ENCODE results near the gene METTL22. TPM values are rescaled to one million over a fixed set of nuclear protein-coding genes. Genes with fewer than 3 reads are reported as not detected.

The METTL22 gene
- total and polyA plus RNA-seq, 10 of the 15 experiments (the other 5 are each of a cell fraction or from before 2014, with no cell fraction given) = 6.4 to 34.7 (median 18.8) TPM

DNA sequence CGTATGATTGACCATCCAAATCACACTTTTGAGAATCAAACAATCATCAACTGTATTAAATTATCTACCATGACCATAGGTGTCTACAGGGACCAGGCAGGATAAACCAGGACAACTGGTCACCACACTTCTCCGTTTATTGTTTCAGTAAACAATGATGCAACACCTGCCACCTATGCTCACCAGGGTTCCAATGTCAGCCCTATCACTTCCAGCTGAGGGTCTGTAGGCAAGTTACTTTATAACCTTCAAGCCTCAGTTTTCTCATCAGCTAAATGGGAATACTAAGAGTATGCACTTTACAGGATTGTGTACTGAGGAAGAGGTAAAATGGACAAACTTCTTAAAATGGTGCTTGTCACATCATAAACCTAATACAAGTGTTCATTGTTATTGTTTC is 46.1 kb upstream of the METTL22 start:
- no peak for DNase-seq (ENCODE audit: low read depth, low spot score)
- ChIA-PET POLR2A (no interaction called here), RAD21 (ENCODE audit: unreplicated experiment) (interaction anchor here (1.4 kb wide), 1 partner anchor 433 kb away, joined by 3 read pairs; no protein-coding TSS in a partner anchor), CTCF (interaction anchor here (1.2 to 3.5 kb wide), 2 partner anchors 216 to 305 kb away, joined by 4 to 14 read pairs; no protein-coding TSS in a partner anchor), SMC1A (ENCODE audit: uncharacterized antibody, unreplicated experiment) (interaction anchor here (1.0 to 1.3 kb wide), 2 partner anchors 10 to 216 kb away, joined by 3 to 4 read pairs; no protein-coding TSS in a partner anchor)
- in situ Hi-C loops (cut with MboI) = loop anchor here (10.0 kb wide), 1 partner anchor 1609 kb away; the partner anchor contains the start of gene GRIN2A
- Histone ChIP-seq H3K36me3 (ENCODE audit: control insufficient read depth in 2 of 2, insufficient read depth in 2 of 2, low read length in 1 of 2) (no peaks in the 10 kb centered on the region), H3K4me1 (ENCODE audit: control insufficient read depth, insufficient read depth, low read length) (no peaks in the 10 kb centered on the region), H3K9me3 (replicated peaks; ENCODE audit: control insufficient read depth, insufficient read depth, low read length) (no peaks in the 10 kb centered on the region; the same call in 2 of the 3 replicates), H3K27ac (ENCODE audit: control insufficient read depth, insufficient read depth) (no peak overlapping the region), H3K9ac (ENCODE audit: control insufficient read depth, insufficient read depth, low read length) (no peak overlapping the region), H2AFZ (ENCODE audit: control insufficient read depth, low read depth, low read length) (no peak overlapping the region), H4K20me1 (ENCODE audit: control insufficient read depth, insufficient read depth) (no peaks in the 10 kb centered on the region), H3K79me2 (ENCODE audit: control insufficient read depth, insufficient read depth, low read length) (no peaks in the 10 kb centered on the region), H3K4me3 (no peak overlapping the region), H3K4me2 (ENCODE audit: control insufficient read depth, insufficient read depth) (no peak overlapping the region), H3K27me3 (replicated peaks in 1 of 2; ENCODE audit: control insufficient read depth in 2 of 2, insufficient read depth in 2 of 2, low read length in 1 of 2) (no peaks in the 10 kb centered on the region; a peak in 2 of 4 replicates)
- 10% methylated on average over 2 of the region's 2 CpGs for WGBS (ENCODE audit: insufficient coverage, insufficient replicate concordance, low lambda C conversion rate, missing lambda C conversion rate)
- ATAC-seq = no peak
- no peak for TF ChIP-seq WRNIP1 (IDR thresholded peaks at IDR 0.05; ENCODE audit: borderline replicate concordance, low read depth, low read length)
- TF ChIP-seq RFX5 (IDR thresholded peaks at IDR 0.05; ENCODE audit: low read depth, low read length) = no peak
- no peak for TF ChIP-seq ZNF274 (IDR thresholded peaks at IDR 0.05; ENCODE audit: insufficient read depth, insufficient read length)
- TF ChIP-seq, protein P1, sequence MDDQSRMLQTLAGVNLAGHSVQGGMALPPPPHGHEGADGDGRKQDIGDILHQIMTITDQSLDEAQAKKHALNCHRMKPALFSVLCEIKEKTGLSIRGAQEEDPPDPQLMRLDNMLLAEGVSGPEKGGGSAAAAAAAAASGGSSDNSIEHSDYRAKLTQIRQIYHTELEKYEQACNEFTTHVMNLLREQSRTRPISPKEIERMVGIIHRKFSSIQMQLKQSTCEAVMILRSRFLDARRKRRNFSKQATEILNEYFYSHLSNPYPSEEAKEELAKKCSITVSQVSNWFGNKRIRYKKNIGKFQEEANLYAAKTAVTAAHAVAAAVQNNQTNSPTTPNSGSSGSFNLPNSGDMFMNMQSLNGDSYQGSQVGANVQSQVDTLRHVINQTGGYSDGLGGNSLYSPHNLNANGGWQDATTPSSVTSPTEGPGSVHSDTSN (IDR thresholded peaks at IDR 0.05; ENCODE audit: insufficient replicate concordance, low read depth, low read length) = no peak
- intact Hi-C loops (cut with micrococcal nuclease; ENCODE audit: unreplicated experiment) = loop anchor here (5.0 kb wide), 1 partner anchor 47 kb away; the partner anchor contains the start of gene METTL22
- FAIRE-seq = no peak
- no TSS peak for BruUV-seq (replicated peaks)

Data from GM12878 (cell line).